LNCaP clone FGC (cell line): ENCODE data around the gene CRABP2.

Experiments used
- DNase-seq: peaks from one replicate; pipeline ENCODE4 v3.0.0-alpha.2; 2011; ENCODE audit warnings: low read depth
- H3K4me3 ChIP-seq: 2 replicates; pipeline ENCODE4 v1.5.1; 2011; ENCODE audit warnings: mild to moderate bottlenecking, low read depth, low read length, control low read depth
- TF ChIP-seq, protein P1 (sequence below): IDR thresholded peaks from 2 replicates; pipeline ENCODE4 v1.5.1; 2012; ENCODE audit warnings: mild to moderate bottlenecking; ENCODE audit not compliant: control insufficient read depth, insufficient read depth; ENCODE audit errors: extremely low read depth

Gene CRABP2

DNA sequence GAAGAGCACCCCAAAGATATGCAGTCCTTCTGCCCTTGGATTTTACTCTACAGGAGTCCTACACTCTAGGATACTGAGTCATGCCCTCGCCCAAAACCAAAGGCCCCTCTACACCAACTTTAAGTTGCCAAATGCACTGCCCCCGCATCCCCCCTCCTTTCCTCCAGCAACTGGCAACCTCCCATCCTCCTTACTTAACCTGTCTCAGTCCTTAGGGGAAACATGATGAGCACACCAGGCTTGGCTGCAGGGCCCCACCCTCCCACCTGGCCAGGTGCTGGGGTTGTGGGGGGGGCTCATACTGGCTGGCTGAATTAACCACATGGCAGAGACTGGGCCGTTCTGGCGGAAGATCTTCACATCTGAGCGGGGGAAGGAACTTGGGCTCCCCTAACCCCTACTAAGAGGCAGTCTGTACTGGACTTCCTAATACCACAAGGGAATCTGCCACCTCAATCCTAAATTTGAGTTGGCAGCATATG is 44.8 kb upstream of the CRABP2 start:
- DNase-seq, result no peak
- TF ChIP-seq, protein P1, sequence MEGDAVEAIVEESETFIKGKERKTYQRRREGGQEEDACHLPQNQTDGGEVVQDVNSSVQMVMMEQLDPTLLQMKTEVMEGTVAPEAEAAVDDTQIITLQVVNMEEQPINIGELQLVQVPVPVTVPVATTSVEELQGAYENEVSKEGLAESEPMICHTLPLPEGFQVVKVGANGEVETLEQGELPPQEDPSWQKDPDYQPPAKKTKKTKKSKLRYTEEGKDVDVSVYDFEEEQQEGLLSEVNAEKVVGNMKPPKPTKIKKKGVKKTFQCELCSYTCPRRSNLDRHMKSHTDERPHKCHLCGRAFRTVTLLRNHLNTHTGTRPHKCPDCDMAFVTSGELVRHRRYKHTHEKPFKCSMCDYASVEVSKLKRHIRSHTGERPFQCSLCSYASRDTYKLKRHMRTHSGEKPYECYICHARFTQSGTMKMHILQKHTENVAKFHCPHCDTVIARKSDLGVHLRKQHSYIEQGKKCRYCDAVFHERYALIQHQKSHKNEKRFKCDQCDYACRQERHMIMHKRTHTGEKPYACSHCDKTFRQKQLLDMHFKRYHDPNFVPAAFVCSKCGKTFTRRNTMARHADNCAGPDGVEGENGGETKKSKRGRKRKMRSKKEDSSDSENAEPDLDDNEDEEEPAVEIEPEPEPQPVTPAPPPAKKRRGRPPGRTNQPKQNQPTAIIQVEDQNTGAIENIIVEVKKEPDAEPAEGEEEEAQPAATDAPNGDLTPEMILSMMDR, result no peak
- peak overlapping the region; percentile 63 for H3K4me3 ChIP-seq

DNA sequence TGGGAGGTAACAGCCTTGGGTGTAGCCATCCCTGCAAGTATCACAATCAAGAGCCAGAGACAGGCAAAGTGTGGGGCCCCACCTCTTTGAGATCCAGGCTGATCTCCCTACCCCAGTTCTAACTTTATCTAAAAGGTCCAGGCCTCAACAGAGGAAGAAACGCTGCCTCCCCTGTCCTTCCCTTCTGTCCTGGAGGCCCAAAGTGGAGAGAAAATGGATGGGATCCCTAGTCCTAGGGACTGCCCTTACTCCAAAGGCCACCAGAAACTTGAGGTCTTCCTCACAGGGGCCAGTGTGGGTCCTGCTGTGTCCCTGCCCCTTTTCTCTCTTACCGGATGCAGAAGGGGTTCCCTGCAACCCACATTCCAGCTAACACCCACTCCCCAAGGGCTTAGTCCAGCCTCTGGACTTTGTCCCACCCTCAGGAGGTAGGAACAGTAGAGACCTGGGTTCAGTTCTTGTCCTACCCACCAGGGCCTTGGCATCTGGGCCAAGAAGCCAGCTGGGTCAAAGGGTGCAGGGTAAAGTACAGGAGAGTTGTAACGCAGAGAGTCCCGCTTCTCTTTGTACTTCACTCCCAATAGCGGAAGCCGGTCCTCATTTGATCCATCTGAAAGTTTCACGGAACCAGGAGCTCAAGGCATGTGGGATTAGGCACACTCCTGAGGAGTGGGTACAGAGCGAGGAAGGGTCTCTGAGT is 44.2 kb upstream of the CRABP2 start:
- peak overlapping the region; percentile 63 for H3K4me3 ChIP-seq
- TF ChIP-seq, protein P1, result no peak
- no peak for DNase-seq

DNA sequence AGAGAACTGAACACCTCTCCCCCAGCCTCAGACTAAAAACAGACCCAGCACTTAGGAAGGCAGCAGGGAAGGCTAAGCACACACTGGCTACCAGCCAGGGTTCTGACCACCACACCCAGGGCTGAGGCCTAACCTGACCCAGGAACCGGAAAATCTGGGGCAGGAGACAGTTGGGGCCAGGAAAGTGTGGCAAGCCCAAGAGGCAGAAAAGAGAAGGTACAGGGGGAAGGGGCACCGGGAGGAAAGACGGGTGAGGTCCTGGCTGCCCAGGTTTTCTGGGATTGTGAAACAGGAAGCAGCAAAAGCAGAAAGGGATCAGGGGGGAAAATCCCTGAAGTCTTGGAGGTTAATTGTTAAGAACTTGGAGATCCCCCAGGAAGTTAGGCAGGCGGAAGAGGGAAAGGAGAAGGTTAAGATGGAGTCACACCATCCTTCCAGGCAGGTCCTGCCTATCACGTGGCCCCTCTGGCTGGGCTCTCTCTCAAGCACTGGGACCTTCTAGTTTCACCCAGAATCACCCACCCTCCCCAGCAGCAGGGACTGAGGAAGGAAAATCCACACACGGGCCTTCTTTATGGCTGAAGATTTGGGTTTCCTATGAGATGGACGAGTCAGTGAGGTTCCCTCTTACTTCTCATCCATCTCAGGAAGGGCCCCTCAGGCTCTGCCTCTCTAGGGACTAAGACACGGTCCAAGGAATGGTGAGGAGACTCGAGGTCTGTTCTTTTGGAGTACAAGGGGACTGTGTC is 43.5 kb upstream of the CRABP2 start:
- no peak for DNase-seq
- H3K4me3 ChIP-seq, result peak overlapping the region; percentile 63
- TF ChIP-seq, protein P1, result no peak

DNA sequence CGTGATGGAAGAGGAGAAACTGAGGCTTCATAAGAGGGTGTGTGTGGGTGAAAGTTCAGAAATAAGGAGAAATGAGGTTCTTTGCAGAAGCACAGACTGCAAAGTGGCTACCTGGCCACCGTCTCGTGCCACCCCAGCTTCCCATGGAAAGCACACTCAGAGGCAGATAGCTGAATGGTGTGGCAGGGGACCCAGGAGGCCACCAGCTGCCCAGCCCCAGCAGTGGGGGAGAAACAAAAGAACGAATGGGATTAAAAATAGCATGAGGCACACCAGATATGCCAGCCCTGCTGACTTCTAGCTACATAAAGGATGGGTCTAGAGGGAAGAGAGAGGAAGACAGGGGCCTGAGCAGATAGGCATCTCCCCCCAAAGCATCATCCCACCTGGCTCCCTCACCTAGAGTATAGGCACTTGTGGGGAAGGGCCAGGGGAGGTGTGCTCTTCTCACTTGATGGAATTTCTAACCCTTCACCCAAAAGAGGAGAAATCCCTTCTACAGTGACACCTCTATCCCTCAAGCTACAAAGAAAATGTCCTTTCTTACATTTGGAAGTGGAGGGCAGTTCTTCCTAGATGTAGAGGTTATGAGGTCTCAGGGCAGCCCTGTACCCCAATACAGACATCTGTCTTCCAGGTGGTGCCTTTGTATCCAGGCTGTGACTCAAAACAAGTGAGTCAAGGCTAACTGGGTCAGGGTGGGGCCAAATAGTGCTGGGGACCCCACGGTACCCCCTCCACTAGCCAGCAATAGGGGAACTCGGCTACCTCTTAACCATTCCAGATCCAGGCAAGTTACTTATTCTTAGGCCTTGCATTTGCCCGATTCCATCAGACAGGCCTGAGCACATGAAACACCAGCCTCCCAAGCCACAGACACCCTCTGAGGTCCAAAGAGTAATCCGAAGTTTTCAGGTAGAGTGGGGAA is 42.6 kb upstream of the CRABP2 start:
- H3K4me3 ChIP-seq, result peak overlapping the region; percentile 63
- TF ChIP-seq, protein P1, result no peak
- no peak for DNase-seq

DNA sequence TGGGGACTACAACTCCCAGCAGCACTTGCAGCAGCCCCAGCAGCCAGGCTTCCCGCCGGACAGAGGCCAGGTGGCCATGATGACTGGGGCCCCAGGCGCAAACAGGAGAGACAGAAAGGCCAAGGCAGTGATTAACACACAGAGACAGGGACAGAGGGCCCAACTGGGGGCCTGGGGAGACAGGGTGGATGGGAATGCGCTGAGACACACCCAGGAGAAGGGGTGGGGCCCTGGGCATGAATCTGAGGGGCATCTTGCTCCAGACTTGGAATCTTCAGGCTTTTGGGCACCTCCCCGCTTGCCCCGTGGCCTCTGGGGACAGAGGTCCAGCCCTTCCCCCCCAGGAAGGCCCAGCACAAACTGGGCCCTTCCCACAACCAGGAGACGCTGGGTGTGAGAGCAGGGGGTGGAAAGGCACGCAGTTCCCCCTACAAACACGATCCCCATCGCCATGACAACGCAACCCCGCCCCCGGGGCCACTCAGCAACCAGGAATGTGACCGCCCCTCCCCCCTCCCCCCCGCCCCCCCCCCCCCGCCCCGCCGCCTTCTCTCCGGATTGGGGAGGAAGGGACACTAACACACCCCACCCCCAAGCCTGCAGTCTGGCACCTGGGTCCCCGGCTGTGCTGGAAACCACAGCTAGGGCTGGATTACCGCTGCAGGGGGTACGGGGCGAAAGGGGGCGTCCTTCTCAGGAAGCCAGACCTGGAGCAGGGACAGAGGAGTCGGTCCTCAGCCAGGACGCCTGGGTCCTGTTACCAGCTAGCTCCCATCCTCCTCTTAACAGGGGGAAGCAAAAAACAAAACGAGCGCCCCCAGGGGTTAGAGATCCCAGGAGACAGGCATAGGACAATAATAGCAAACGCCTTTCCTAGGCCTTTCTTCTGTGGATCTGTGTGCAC is 41.6 kb upstream of the CRABP2 start:
- TF ChIP-seq, protein P1, result peak; percentile 17; the same call in 1 of the 2 replicates

DNA sequence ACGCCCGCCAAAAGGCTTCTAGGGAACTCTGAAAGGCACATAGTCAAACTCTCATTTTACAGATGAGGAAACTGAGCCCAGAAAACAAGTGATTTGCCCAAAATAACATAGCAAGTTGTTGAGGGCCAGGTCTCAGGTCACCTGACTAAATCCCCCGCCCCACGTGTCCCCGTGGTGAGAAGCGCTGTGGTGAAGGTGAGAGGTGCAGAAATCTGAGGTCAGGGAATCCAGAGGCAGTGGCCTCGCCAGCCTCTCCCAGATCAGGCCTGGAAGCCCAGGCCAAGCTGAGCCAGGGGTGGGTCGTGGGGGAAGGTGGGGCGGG is 41.0 kb upstream of the CRABP2 start:
- no peak for DNase-seq
- TF ChIP-seq, protein P1, result no peak
- H3K4me3 ChIP-seq, result peak overlapping the region; percentile 63

More for the DNA sequence above, 41.6 kb upstream of the CRABP2 start:
- no peak for DNase-seq
- H3K4me3 ChIP-seq, result peak overlapping the region; percentile 63
